T-helper 9 cell (primary cell): ENCODE data around the gene EFNA1.
A peak's percentile ranks its signal among the peaks of the same experiment; 100 is the strongest.
"Not testable (repeated sequence)": the region's sequence is repeated elsewhere in the genome, so short reads cannot be mapped to it uniquely, and the experiment has no call there.

Experiments
- DNase-seq: peaks from one replicate; pipeline ENCODE4 v3.0.0-alpha.2; 2020

Gene EFNA1

DNA sequence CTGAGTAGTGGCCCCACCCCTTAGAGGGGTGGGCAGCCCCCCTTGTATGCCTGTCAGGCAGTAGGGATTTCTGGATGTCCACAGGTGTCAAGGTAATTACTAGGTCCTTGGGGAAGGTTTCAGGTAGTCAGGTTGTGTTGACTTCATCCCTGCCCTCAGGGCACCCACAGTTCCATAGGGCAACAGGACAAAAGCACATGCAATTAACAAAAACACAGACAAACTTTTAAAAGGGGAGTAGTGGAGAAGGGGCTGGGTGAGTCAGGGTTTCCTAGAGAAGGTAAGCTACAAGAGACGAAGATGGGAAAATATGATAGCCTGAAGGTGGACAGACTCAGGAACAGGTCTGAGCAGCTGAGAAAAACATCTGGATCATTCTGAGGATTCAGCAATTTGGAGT is 31.3 kb downstream of the EFNA1 start:
- DNase-seq, result no peak

GRCh38 chr1:155160128-155160527 is 32.5 kb downstream of the EFNA1 start:
- DNase-seq, result no peak

- not testable (repeated sequence) for DNase-seq
These were observed 35.0 kb downstream of the EFNA1 start for GRCh38 chr1:155162631-155163030.

- not testable (repeated sequence) for DNase-seq
These were observed 36.1 kb downstream of the EFNA1 start for GRCh38 chr1:155163785-155164184.

GRCh38 chr1:155164625-155165024 is 36.9 kb downstream of the EFNA1 start:
- DNase-seq, result not testable (repeated sequence)

DNA sequence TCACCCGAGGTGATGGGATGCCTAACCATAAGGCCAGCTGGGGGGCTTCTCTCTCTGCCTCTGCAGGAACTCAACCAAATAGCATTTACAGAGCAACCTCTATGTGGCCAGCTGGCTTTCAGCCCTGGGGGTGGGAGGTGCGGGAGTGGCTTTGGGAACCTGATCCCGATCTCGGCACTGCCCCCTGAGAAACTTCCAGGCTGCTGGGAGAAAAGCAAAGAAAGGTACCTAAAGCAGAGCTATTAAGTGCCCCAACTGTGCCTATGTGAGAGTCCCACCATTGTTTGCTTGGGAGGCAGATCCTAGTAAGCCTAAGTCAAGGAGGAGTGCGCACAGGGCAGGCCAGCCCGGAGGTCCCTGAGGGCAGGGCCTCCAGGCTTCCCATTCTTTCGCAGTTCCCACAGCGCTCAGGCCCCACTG is 38.4 kb downstream of the EFNA1 start:
- no peak for DNase-seq

GRCh38 chr1:155166471-155167165 is 38.9 kb downstream of the EFNA1 start:
- no peak for DNase-seq

- DNase-seq, result peak; percentile 86
These were observed 39.8 kb downstream of the EFNA1 start for GRCh38 chr1:155167166-155168104.

DNA sequence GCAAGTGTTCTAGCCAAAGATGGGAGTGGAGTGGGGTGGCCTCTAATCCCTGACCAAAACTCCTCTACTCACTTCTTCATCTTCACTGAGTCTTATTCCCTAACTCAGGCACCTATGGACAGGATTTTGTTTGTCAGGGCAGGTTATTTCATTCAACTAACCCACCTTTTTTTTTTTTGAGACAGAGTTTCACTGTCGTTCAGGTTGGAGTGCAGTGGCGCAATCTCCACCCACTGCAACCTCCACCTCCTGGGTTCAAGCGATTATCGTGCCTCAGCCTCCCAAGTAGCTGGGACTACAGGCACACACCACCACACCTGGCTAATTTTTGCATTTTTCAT is 40.4 kb downstream of the EFNA1 start:
- not testable (repeated sequence) for DNase-seq

GRCh38 chr1:155168456-155169210 is 41.0 kb downstream of the EFNA1 start:
- DNase-seq, result no peak

DNA sequence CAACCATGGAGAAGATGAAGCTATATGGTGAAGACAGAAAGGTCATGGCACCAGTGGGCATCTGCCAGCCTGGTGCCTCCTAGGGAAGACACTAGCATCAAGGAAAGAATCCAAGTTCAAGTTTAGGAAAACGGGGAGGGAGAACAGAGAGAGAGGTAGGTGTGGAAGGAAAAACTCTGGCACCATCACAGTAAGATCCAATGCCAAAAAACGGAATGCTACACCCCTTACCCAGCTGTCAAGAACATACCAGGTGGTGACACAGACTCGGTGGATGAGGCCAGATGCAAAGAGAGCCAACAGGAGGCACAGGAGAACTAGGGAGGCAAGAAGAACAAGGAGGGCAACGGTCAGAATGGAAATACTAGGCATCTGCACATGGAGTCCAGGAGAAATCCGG is 41.9 kb downstream of the EFNA1 start:
- no peak for DNase-seq

DNA sequence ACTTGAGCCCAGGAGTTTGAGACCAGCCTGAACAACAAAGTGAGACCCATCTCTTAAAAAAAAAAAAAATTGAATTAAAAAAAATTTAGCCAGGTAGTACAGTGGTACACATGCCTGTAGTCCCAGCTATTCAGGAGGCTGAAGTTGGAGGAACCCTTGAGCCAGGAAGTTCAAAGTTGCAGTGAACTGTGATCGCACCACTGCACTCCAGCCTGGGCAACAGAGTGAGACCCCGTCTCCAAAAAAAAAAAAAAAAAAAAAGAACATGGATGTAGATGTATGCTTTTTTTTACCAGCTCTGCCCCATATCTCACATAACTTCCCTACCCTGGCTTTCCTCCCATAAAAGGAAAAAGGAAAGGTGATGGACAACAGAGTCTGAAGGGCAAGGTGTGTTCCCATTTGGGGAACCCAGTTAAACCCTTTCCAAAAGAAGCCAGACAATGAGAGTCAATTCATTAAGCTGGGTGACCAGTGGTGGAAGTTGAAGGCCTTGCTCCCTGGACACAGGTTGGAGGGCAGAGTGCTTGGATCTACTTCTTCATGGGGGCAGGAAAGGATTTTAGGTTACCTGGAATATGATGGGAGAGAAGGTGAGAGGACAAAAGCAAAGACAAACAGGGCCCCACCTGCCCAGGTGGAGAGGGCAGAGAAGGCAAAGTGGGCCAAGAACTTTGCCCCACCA is 42.6 kb downstream of the EFNA1 start:
- DNase-seq, result no peak

DNA sequence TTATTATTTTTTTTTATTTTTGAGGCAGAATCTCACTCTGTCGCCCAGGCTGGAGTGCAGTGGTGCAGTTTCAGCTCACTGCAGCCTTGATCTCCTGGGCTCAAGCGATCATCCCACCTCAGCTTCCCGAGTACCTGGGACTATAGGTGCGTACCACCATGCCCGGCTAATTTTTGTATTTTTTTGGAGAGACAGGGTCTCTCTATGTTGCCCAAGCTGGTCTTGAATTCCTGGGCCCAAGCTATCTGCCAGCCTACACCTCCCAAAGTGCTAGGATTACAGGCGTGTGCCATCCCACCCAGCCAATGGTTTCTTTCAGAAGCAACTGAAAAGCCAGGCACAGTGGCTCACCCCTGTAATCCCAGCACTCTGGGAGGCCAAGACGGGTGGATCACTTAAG is 43.1 kb downstream of the EFNA1 start:
- no peak for DNase-seq

DNA sequence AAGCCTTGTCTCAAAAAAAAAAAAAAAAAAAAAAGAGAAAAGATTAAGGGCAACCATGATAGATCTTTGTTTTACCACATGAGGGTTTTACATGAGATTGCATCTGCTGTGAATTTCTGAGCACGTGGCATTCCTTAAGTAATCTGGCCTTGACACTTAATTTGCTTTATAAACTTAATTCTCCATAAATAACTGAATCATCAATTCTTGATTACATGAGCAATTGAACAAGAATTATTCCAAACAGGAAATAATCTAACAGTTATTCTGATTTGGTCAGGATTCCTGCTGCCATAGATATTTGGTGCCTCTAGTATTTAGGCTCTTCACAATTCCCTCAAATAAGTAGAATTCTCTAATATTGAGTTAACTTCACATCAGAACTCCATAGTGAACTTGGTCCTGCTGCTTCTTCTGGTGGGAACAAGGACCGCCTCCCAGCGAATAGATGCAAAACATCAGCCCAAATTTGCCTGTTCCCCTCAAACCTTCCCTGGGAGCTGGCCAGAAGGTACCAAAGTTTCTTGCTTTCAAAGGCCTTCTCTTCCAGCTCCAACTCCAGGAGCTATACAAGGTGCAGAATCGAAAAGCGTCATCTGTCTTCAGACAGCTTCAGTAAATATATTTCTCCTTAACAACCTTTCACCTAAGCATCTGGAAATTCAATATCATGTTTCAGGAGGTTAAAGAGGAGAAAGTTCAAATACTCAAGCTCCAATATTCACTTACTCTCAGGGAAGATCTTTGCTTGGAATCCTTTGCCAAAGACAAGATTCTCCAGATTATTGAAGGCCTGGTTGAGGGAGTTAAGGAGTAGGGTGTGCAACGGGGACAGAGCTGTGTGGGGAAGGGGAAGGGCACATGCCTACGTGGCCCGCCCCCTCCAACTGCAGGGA is 44.4 kb downstream of the EFNA1 start:
- DNase-seq, result no peak

GRCh38 chr1:155172732-155173477 is 45.2 kb downstream of the EFNA1 start, which contains the start of gene KRTCAP2:
Gene KRTCAP2, minus strand, starts transcription at chr1:155173304. Its CDS starts 80 bp downstream, at chr1:155173224.
- DNase-seq, result peak; percentile 94

DNA sequence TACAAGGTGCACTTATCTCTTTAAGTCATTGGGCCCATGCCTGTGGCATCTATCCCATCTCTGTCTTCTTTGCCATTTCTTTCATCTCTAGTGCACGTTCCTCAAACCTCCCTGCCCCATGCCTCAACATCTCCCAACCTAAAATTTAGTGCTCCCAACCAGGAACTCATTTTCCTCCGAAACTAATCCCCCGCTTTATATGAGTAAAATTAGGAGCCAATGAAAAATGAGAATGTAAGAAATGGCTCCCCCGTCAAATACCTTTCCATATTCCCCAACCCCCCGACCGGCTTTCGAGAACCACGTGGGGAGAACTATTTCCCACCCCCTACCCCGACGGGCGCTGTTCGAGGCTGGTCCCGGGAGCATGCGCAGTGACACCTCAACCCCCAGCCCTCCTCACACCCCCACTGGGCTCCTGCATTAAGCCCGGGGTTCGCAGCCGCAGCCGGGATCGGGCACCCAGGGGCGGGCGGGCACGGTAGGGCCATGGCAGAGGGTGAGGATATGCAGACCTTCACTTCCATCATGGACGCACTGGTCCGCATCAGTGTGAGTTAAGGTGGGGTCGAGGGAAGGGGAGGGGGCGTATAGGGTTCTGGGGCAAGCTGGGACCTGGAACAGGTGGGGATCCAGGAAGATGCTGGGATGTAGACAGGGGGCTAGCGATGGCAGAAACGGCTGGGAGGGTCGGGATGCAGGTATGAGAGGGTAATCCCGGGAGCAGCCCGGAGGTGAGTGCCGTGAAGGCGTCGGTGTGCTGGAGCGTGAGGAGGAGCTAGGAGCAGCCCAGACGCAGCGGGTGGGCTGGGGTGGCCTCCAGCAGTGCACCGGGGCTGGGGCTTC is 46.0 kb downstream of the EFNA1 start, which contains the start of gene TRIM46:
Gene TRIM46, plus strand, starts transcription at position 372 of the 846 bp plus-strand sequence. Its CDS starts 118 bp downstream, at position 490.
- DNase-seq, result peak; percentile 50

DNA sequence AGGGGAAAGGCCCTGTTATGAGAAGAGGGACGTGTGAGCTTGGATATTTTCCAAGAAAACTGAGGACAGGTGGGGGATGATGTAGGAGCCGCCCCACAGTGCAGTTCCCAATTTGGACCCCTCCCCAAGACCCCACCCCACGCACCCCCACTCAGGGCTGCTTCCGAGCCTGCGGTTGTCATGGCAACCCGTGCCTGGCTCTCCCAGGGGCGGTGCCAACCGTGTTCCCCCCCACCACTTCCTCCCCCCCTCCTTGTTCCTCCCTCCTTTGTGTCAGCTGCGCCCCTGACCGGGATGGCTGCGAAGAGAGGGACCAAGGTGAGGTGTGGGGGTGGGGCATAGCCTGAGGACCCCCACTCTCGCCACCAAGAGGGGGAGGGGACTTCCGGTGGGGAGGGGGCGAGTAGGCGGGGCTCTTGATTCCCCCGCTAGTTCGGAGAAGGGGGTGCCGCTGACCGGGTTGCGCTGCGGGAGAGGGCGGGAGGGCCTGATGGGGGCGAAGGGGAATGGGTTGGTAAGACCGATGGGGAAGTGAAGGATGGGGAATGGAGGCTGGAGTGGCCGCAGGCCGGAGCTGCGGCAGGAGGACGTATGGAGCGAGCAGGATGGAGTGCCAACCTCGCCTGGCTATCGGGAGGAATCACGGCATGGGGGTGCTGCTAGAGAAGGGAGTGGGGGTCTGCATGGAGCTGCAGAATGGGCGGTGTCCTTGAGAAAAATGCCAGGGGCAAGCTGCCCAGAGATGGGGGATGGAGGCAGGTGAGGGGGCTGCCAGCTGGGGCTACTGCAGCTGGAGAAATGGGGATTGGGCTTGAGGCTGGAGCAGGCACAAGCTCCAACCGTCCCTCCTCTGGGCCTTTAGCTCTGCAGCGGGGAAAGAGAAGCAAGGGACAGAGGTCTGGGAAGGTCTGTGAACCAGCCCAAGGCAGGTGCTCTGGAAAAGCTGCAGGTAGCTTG is 46.9 kb downstream of the EFNA1 start:
- peak; percentile 50 for DNase-seq

- DNase-seq, result no peak
These were observed 47.7 kb downstream of the EFNA1 start for GRCh38 chr1:155175281-155175926.
